WERI-Rb-1 (cell line): ENCODE measurements around the gene LRRC8B.

ENCODE experiments used
- DNase-seq: peaks from one replicate; pipeline ENCODE4 v3.0.0-alpha.2; 2020
- H3K27ac ChIP-seq: fragments of 250-450 bp; sonication (Bioruptor Pico); 2 replicates; pipeline ENCODE4 v1.5.1; 2020; ENCODE audit warnings: mild to moderate bottlenecking, moderate library complexity
- H3K27me3 ChIP-seq: fragments of 250-450 bp; sonication (Bioruptor Pico); 2 replicates; pipeline ENCODE4 v1.5.1; 2021; ENCODE audit warnings: mild to moderate bottlenecking, low read depth, moderate library complexity; ENCODE audit not compliant: insufficient read depth, severe bottlenecking
- H3K36me3 ChIP-seq: fragments of 250-450 bp; sonication (Bioruptor Pico); 2 replicates; pipeline ENCODE4 v1.5.1; 2020; ENCODE audit warnings: mild to moderate bottlenecking, moderate library complexity
- H3K4me3 ChIP-seq: 2 replicates; pipeline ENCODE4 v1.5.1; 2011; ENCODE audit warnings: low read depth, mild to moderate bottlenecking, control low read depth, low read length
- H3K9me3 ChIP-seq: fragments of 250-450 bp; sonication (Bioruptor Pico); 2 replicates; pipeline ENCODE4 v1.5.1; 2021; ENCODE audit warnings: mild to moderate bottlenecking, moderate library complexity; ENCODE audit not compliant: severe bottlenecking
- CTCF ChIP-seq: IDR thresholded peaks from 2 replicates; pipeline ENCODE4 v1.5.1; 2011; ENCODE audit warnings: low read depth, mild to moderate bottlenecking, control low read depth, inconsistent platforms, low read length

LRRC8B gene

GRCh38 chr1:89644119-89644814 is 119.6 kb downstream of the LRRC8B start:
- Histone ChIP-seq H3K27ac (no peak overlapping the region), H3K36me3 (no peaks in the 10 kb centered on the region), H3K27me3 (no peaks in the 10 kb centered on the region), H3K4me3 (no peak overlapping the region), H3K9me3 (no peaks in the 10 kb centered on the region)
- DNase-seq, result no peak
- no peak for TF ChIP-seq CTCF

DNA sequence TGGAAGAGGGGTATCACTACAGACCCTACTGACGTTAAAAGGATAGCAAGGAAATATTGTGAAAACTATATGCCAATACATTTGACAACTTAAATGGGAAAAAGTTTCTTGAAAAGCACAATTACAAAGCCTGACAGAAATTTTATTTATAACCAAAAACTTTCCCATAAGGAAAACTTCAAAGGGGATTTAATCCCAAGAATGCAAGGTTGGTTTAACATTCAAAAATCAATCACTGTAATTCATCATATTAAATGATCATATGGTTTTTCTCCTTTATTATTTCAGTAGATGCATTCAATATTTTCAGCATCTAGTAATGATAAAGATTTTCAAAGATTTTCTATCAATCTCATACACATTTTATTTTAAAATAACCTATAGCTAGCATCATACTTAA is 121.6 kb downstream of the LRRC8B start:
- Histone ChIP-seq H3K4me3 (no peak overlapping the region), H3K9me3 (no peaks in the 10 kb centered on the region), H3K27ac (no peak overlapping the region), H3K27me3 (no peaks in the 10 kb centered on the region), H3K36me3 (no peaks in the 10 kb centered on the region)
- no peak for DNase-seq
- TF ChIP-seq CTCF, result no peak
